HG03457 (cell line): ENCODE results near the gene PAM16.

ENCODE experiments used
- ATAC-seq: cut with Tn5 transposase; IDR thresholded peaks from one replicate; pipeline ENCODE4 v1.9.1; 2021; ENCODE audit warnings: moderate number of reproducible peaks; ENCODE audit not compliant: unreplicated experiment

PAM16 gene

DNA sequence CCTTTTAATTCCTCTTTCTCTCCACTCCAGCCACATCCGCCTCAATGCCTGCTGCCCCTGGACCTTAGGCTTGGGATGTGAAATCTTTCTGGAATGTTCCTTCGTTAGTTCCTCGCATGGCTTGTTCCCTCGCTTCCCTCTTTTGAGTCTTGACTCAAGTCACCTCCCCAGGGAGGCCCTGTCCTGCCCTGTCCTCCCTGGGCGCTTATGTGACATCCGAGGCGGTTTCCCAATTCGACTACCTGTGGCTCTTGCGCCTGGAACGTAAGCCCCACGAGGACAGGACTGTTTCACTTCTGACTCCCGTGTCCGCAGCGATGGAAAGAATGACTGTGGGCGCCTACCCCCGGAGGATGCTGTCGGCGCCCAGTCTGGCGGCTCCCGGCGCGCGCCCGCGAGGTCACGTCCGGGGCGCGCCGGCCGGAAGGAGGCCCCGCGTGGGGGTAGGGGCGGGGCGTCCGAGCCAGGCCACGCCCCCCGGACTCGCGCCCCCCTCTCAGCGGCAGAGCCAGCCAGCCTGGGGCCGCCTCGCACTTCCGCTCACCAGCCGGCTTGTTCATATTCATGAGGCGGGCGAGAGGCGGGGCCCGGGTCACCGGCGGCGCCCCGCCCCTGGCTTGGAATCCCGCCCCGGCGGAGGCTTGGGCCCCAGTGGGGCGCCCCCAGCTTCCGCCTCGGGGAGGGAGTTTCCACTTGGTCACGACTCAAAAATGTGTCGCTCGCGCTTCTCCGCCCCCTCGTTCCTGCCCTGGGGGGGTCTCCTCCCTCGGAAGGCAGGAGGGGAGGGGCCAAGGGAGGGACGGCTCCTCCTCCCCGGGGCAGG lies 43.7 kb downstream of the PAM16 start:
- ATAC-seq, result peak; percentile 85

DNA sequence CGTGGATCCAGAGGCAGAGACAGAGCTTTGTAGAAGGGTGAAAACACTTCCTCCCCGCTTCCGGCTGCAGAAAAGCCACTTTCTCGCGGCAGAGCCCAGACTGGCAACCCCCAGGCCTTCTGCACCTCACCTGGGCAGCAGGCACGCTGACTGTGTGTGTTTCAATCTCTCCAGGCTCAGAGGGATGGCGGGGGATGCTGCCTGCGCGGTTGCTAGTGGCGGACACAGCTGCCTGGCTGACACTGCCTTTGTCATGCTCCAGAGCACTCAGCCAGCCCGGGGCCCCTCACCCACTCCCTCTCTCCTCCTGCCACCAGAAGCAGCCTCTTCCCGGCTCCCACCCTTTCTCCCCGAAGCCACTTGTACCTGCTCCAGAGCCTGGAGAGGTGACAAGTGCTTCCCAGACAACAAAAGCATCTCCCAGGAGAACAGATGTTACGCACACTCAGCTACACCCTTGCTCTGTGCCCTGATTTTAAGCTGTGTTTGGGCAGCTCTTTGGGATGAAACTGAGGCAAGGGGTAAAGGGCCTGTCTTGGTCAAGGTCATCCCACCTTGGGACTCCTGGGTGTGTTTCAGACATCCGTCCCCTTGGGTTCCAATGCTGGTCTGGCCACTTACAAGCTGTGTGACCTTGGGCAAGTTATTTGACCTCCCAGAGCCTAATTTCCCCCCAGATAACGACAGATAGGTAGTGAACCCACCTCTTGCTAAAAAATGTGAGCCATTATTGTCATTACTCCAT lies 44.5 kb downstream of the PAM16 start:
- ATAC-seq, result no peak

DNA sequence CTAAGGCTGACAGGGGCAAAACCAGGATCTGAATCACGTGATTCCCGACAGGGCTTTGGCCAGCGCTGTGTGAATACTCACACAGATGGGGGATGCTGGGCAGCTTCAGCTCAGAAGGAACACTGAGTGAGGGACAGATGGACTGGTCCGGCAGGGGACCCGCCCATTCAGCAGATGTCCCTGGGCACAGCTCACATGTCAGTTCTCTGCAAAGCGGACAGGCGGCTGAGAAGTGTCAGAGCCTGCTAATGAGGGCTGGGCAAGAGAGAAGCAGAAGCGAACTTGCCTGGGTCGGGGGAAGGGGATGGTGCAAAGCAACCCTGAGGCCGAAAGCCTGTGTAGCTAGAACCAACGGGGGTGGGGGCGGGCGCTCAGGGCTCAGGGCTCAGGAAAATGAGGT lies 47.1 kb downstream of the PAM16 start:
- no peak for ATAC-seq

DNA sequence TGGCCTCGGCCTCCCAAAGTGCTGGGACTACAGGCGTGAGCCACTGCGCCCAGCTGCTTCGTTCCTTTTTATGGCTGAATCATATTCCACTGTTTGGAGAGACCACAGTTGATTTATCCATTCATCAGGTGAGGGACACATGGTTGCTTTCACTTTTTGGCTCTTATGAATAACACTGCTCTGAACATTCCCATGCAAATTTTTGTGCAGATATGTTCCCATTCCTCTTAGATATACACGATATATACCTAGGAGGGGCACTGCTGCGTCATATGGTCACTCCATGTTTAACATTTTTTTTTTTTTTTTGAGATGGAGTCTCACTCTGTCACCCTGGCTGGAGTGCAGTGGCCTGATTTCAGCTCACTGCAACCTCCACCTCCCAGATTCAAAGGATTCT lies 49.2 kb downstream of the PAM16 start:
- no peak for ATAC-seq

DNA sequence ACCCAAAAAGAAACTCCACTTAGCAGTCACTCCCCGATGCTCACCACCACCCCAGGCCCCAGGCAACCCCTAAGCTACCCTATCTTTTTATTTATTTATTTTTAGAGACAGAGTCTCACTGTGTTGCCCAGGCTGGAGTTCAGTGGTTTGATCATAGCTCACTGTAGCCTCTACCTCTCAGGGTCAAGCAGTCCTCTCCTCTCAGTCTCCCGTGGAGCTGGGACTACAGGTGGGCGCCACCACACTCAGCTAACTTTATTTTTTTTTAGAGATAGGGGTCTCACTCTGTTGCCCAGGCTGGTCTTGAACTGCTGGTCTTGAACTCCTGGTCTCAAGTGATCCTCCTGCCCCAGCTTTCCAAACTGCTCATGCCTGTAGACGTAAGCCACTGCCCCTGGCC lies 49.9 kb downstream of the PAM16 start:
- no peak for ATAC-seq

DNA sequence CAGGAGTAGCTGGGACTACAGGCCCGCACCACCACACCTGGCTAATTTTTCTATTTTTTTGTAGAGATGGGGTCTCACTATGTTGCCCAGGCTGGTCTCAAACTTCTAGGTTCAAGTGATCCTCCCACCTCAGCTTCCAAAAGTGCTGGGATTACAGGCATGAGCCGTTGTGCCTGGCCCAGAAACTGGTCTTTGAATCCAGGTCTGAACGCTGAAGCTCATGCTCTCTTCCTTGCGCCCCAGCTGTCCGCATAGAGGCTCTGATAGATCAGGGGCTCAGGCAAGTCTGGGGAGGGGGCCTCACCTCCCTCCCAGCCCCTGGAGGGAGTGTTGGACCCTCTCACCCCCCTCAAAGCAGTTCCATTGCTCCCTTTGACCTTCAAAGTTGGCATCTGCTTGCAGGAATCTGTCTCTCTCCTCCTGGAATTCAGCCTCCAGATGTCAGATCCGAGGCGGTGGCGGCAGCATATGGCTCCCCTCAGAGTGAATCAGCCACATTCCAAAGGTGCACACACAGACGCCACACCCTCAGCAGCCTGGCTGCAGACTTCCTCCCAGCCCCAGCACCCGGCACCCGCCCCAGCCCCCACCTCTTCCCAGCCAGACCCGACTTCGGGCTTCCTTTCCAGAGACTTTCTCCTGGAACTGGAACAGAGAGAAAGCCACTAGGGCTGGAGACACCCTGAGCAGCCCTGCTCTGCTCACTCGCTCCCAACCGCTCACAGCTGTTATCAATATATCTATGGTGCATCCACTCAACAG lies 52.2 kb downstream of the PAM16 start:
- no peak for ATAC-seq

DNA sequence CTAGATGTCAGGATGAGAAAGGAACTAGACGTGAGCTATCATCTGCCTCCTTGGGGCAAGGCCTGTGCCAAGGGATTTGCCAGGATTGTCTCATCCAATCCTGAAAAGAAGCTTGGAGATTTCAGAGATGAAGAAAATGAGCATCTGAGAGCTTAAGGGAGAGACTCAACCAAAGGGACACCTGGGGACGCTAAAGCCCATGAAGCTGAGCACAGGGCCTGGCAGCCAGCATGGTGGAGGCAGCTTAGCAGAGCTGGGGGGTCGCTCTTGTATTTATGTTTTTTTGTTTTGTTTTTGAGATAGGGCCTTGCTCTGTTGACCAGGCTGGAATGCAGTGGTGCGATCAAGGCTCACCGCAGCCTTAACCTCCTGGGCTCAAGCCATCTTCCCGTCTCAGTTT lies 53.6 kb downstream of the PAM16 start:
- ATAC-seq, result no peak

DNA sequence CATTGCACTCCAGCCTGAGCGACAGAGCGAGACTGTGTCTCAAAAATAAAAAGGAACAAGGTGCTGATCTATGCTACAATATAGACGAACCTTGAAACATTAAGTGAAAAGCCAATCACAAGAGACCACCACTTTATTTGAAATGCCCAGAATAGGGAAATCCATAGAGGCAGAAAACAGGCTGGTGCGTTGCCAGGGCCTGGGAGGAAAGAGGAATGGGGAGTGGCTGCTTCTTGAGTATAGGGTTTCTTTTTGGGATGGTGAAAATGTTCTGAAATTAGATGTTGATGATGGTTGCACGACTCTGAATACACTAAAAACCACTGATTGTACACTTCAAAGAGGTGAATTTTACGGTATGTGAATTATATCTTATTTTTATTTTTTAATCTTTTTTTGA lies 55.5 kb downstream of the PAM16 start:
- ATAC-seq, result no peak

DNA sequence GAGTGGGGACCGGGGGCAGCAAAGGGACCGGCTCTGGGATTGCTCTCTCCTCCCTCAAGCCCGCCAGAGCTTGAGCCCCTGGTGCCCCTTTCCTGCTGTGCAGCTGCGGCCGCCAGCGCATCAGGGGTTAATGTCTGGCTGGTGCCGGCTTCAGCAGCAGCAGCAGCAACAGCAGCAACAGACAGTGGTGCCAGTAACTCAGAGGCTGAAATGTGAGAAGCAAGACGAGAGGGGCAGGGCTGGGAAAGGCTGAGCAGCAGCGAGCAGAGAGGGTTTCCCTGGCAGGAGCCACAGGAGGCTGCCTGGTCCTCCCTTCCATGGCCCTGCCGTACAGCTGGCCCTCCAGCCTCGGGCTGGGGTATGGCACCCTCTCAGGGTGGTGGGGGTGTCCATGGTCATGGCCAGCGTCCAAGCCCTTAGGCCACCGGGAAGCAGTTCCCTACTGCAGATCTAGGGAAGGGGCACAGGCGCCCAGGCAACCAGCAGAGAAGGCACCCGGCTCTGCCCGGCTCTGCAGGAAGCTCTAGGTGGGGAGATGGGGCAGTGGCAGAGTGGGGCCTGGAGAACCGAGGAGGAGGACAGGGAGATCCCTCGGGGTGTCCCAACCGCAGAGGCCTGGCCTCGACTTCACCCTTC lies 57.2 kb downstream of the PAM16 start:
- ATAC-seq, result no peak

DNA sequence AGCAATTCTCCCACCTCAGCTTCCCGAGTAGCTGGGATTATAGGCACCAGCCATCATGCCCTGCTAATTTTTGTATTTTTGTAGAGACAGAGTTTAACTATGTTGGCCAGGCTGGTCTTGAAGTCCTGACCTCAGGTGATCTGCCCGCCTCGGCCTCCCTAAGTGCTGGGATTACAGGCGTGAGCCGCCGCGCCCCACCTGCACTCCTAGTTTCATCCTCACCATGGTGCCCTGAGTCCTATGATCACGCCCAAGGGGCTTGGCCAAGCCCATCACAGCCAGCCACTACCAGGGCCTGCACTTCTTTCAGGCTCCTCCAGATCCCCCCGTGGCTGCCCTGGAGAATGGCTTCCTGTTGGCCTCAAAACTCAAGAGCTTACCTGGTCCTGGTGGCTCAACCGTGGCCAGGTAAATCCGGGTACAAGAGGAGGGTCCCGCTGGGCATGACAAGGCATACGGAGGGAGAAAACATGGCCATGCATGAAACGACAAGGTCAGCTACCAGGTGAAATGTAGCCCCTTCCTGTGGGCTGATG lies 57.9 kb downstream of the PAM16 start:
- no peak for ATAC-seq

DNA sequence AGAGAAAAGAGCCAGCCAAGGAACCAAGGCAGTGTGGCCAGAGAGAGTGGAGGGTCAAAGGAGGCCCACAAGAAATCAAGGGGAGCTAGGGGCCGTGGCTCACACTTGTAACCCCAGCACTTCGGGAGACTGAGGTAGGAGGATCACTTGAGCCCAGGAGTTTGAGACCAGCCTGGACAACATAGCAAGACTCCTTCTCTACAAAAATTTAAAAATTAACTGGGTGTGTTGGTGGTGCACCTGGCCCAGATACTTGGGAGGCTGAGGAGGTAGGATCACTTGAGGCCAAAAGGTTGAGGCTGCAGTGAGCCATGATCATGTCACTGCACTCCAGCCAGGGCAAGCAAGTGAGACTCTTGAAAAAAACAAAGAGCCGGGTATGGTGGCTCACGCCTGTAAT lies 59.4 kb downstream of the PAM16 start:
- ATAC-seq, result no peak
